ENCODE measurements around the gene DNMBP.
"Not testable (repeated sequence)": the region's sequence is repeated elsewhere in the genome, so short reads cannot be mapped to it uniquely, and the experiment has no call there.

Gene DNMBP

DNA sequence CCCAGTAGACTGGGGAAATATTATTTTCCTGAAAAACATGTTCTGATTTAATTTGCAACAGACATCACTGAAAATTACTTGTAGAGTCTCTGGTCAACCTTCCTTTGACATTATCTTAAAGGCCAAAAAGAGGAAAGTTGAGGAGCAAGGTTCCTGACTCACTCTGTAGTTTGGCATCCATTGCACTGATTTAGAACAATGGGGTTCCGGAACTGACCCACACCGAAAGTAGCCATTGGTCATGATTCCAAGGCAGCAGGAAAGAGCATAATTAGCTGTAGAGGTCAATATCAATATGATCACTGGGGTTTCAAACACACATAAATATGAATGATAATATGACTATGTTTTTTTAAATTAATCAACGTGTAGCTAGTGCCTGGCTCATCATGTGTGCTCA is 65.8 kb downstream of the DNMBP start:
- no peak for DNase-seq

DNA sequence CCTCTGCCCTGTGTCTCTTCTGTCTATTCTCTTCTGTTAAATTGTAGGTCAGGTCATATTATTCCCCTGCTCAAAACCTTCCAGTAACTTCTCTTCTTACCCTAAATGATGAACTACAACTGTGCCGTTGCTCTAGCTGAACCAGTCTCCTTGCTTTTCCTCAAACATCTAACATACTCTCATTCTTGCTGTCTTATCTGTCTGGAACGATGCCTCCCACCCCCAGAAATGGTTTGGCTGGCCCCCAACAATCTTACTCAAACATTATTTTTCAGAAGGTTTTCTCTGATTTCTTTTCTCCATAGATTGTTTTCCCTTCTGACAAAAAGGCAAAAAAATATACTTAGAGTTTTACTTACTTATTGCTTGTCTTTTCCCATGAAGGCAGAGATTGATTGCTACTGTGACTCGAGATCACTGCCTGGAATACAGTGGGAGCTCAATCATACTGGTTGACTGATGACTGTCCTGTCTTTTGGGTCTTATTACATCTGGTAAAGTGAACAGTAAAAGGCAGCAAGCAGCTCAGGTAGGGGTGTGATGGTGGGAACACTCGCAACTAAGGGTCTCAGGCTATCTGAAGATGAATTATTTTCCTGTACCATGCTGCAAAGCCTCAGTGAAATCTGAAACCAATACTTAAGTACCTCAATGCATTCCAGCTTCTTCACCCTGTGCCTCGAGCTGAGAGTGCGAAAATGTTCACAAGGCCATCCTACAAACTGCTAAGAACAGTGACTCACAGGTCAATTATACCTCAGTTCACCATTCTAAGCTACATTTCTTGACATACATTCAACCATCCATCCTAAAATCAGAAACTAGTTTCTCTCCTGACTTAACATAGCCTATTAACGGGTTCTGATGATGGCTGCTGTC is 67.6 kb downstream of the DNMBP start:
- DNase-seq, result no peak

GRCh38 chr10:99938563-99938962 is 71.2 kb downstream of the DNMBP start:
- DNase-seq, result no peak

DNA sequence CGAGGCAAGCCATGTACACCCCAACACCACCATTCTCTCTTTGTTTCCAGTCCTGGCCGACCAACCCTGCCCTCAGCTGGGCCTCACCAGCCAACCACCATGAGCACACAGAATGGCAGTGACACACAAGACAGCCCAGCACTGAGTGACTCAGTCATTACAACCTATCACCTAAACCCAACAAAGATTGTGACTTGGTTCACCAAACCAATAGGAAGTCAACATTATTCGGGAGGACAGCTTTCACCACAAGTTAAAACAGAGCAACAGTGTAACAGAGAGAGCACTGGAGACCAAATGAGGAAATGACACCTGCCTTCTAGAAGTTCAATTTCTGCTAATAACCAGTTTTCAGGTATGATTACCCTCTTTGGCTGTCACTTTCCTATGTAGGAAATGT is 72.1 kb downstream of the DNMBP start:
- DNase-seq, result no peak

- not testable (repeated sequence) for DNase-seq
Observed at GRCh38 chr10:99932203-99932957, 77.4 kb downstream of the DNMBP start.

DNA sequence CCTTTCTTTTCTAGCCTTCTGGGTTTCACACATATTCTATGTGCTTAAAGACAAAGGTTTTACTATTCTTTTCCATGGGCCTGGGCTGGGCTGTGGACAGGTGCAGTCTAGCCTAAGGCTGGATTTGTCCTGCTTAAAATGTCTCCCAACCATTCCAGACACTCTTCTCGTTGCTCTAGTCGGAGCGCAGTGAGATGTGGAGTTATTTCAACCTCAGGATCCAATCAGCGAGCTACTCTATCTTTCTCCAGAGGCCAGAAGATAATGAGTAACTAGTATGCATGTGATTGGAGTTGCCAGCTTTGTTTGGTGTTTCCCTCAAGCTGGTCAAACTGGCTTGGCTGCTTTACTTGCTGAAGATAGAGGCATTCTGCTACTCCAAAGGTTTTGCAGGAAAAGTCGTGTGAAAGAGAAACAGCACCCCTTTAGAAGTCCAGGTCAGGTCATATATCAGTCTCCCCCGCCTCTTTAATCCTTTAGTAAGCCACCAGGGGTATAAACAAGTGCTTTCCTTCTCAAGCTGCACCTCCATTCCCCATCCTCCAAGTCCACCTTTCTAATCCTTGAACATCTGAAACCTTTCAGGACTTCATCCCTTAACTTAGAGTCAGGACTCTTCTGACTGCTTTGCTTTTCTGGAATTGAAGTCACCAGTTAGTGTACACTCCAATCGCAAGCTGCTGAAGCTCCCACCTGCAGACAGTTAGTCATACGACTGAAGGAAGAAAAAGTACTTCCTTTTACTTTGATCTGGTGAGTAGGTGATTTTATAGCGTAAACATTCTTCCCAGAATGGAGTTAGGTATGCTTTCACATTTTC is 78.8 kb downstream of the DNMBP start:
- no peak for DNase-seq

- DNase-seq, result no peak
Observed at GRCh38 chr10:99929360-99929759, 80.4 kb downstream of the DNMBP start.

DNA sequence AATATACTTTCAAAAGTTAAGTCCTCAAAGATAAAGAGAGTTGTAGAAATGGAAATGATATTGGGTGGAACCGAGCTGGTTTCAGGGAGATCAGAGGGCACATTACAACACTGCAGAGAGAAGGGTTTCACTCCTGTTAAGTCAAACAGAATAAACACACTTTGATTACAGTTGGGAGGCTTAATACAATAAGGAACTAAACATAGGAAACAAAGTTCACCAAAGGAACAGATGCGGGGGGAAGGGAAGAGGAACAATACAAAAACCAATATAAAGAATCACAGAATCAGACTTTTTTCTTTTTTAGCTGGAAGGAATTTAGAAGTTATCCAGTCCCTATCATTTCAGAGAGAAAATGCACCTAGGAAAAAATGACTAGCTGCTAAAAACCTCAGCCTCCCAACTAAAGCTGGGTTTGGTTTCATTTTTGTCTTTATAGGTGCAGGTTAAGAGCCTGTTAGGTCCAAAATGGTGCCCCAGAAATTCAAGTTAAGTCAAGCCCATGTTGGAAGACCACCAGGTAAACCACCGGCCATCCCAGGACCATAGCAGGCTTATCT is 81.9 kb downstream of the DNMBP start:
- DNase-seq, result no peak

- no peak for DNase-seq
Observed at GRCh38 chr10:99926925-99927720, 82.6 kb downstream of the DNMBP start.

DNA sequence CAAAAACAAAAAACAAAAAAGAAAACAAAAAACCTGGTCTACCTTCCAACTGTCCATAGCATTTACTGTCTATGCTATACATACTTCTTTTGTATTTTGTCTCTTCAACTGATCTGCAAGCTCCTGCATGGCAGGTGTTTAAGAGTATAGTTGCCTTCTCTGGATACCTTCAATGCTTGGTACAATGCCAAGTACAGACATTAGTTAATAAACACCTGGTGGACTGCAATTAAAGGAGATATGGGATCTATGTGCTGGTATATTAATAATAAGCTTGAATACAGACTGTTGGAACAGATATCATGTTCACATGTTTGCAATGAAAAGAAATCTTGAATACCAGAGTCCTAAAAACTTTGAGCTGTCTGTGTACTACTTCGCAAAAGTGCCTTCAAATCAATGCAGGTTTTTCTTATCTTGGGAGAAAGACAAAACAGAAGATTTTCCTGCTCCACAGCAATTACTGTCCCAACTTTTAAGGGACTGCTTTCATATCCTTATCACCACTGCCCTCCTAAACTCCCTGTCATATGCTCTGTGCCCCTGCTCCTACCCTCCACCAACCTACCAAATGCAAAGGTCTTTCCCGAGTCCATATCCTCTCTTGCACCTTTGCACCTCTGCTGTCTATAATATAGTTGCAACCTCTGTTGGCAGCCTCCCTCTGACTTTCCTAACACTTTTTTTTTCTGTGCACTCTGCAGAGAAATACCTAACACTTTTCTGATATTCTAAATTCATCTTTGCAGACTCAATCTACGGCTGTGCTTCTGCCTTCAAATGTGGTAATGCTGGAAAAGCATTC is 85.1 kb downstream of the DNMBP start:
- DNase-seq, result peak; percentile 10

DNA sequence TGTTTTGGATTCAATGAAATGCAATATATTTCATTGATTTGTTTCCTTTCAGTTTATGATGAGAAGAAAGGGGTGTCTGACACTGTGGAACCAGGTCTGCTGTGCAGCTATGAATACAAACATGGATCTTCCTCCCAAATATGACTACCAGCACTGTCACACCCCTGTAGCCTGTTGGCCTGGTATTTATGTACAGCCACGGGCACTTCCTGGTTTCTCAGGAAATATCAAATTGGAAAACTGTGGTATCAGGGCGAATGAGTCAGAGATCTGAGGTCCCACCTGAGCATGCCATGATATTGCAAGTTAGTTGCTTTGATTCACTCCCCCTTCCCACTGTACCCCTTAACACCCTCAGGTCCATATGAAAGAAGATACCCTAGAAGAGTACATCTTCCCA is 87.8 kb downstream of the DNMBP start:
- DNase-seq, result no peak

- no peak for DNase-seq
Observed at GRCh38 chr10:99920901-99921300, 88.8 kb downstream of the DNMBP start.

DNA sequence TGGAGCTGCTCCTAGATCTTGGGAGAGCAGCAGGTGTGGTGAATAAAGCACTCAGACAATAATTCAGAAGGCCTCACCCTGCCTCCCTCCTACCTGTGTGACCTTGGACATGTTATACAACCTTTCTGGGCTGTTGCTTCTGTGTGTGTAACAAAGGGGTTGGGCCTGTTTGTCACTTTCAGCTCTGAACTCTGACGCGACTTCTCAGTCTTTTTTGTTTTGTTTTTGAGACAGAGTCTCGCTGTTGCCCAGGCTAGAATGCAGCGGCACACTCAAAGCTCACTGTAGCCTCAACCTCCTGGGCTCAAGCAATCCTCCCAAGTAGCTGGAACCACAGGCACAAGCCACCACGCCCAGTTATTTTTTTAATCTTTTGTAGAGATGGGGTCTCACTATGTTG is 89.3 kb downstream of the DNMBP start:
- DNase-seq, result no peak

GRCh38 chr10:99917963-99918825 is 91.6 kb downstream of the DNMBP start:
- no peak for DNase-seq

DNA sequence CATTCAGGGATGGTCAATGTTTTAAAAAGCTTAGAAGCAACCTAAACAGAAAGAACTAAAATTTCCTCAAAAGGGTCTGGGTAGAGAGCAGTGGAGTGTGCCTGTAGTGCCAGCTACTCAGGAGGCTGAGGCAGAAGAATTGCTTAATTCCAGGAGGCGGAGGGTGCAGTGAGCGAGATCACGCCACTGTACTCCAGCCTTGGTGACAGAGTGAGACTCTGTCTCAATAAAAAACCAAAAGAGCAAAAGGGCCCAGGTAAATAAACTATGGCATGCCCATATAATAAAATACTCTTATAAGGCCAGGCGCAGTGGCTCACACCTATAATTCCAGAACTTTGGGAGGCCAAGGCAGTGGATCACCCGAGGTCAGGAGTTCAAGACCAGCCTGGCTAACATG is 93.0 kb downstream of the DNMBP start:
- no peak for DNase-seq

DNA sequence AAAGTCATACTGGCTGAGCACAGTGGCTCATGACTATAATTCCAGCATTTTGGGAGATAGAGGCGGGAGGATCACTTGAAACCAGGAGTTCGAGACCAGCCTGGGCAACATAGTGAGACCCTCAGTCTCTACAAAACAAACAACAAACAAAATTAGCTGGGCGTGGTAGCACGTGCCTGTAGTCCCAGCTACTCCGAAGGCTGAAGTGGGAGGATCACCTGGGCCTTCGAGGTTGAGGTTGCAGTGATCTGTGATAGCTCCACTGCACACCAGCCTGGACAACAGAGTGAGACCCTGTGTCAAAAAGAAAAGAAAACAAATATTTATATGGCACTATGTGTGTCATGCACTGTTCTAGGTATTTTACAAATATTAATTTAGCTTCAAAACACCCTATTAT is 94.3 kb downstream of the DNMBP start:
- DNase-seq, result no peak

GRCh38 chr10:99914236-99914635 is 95.5 kb downstream of the DNMBP start:
- no peak for DNase-seq

- no peak for DNase-seq
Observed at GRCh38 chr10:99913831-99914235, 95.9 kb downstream of the DNMBP start.

- DNase-seq, result no peak
Observed at GRCh38 chr10:99912041-99912440, 97.7 kb downstream of the DNMBP start.

- DNase-seq, result no peak
Observed at GRCh38 chr10:99908512-99908911, 101.2 kb downstream of the DNMBP start.
